ENCODE results near the gene COQ10B.
"Not testable (repeated sequence)": the region's sequence is repeated elsewhere in the genome, so short reads cannot be mapped to it uniquely, and the experiment has no call there.

COQ10B gene

DNA sequence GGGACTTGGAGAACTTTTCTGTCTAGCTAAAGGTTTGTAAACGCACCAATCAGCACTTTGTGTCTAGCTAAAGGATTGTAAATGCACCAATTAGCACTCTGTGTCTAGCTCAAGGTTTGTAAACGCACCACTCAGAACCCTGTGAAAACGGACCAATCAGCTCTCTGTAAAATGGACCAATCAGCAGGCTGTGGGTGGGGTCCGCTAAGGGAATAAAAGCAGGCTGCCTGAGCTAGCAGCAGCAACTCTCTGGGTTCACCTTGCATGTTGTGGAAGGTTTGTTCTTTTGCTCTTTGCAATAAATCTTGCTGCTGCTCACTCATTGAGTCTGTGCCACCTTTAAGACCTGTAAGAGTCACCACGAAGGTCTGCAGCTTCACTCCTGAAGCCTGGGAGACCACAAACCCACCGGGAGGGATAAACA is 2.4 kb upstream of the COQ10B start:
- DNase-seq (ENCODE audit: low read depth), result not testable (repeated sequence)

DNA sequence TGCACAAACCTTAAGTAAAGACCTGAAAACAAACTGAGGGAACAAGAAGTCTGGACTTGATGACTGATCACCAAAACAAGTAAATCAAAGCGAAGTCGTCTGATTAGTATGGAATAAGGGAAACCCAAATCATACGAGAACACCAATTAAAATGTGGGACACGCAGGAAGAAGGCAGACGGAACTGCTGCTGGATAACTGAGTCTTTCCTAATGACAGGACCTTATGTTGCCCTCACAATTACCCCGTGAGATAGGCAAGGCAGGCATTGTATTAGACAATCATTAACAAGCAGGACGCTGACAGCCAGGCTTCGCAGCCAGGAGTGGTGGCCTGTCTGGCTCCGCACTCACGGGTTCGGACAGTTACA is 614 bp upstream of the COQ10B start:
- DNase-seq (ENCODE audit: low read depth), result no peak

DNA sequence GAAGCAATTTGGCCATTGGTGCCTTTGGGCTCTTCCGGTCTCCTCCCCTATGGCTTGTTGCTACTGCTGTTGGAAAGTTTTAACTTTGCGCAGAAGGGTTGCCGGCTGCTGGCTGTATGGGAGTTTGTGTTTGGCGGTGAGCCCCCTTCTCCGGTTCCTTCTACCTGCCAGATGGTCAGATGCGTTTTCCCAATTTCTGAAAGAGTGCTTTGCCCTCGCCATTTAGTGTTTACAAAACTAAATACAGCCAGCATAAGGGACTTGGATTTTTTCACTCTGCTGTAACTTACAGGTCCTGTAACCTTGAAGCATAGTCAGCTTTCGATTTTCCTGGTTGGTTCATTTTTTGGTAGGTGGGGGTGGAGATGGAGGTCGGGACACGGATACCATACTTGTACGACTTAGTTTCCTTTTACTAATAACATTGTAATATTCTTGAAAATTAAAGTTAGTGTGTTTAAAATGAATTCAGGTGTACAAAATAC is 604 bp downstream of the COQ10B start:
- no peak for DNase-seq (ENCODE audit: low read depth)

DNA sequence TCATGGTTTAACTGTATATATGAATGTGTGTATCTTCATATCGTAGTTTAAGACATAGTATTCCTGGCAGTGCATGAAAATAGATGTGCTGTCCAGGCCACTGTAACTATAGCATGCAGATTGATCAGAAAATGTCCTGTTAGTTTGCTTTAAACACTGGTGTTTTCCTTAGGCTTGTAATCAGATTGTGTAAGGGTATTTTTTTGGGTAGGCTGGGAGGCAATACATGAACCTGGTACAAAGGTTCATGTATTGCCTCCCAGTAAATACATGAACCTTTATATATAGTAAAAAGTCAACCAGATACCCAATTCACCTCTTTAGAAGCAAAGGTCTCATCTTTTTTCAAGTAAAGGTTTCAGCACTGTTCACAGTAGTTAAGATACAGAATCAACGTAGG is 1.6 kb downstream of the COQ10B start:
- DNase-seq (ENCODE audit: low read depth), result no peak

DNA sequence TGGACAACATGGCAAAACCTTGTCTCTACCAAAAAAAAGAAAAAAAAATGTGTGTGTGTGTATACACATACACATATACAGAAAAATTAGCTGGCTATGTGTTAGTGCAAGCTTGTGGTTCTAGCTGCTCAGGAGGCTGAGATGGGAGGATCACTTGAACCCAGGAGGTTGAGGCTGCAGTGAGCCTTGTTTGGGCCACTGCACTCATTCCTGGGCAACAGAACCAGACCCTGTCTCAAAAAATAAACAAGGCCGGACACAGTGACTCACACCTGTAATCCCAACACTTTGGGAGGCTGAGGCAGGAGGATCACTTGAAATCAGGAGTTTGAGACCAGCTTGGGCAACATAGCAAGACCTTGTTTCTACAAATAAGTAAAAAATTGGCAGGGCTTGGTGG is 2.1 kb downstream of the COQ10B start:
- DNase-seq (ENCODE audit: low read depth), result no peak

DNA sequence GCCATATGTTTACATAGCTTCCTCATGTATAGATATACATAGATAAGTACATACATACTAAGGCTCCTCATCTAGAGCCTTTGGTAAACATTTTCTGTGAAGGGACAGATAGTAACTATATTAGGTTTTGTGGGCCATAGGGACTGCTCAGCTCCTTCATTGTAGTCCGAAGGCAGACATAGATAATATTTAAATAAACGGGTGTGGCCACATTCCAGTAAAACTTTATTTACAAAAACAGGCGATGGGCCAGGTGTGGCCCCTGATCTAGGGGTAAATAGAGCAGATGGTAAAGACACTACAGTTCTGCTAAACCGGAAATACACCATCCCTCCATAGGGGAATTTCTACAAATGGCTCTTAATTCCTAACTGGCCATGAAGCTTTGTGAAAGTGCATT is 7.3 kb downstream of the COQ10B start:
- DNase-seq (ENCODE audit: low read depth), result no peak

DNA sequence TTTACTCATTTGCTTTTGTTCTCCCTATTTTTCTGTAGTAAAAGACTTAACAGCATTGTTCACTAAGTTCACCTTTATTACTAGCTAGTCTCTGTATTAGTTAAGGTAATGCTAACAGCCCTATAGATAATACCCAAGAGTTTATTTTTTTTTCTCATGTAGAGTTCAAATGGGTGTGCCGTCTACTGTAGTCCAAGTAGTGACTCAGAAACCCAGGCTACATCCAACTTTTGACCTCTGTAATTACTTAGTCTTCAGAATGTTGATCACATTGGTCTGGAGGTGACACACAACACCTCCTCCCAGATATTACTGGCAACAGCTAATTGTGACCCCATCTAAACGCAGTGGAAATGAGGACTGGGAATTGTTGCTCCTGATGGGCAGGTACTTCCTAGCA is 7.7 kb downstream of the COQ10B start:
- DNase-seq (ENCODE audit: low read depth), result no peak

DNA sequence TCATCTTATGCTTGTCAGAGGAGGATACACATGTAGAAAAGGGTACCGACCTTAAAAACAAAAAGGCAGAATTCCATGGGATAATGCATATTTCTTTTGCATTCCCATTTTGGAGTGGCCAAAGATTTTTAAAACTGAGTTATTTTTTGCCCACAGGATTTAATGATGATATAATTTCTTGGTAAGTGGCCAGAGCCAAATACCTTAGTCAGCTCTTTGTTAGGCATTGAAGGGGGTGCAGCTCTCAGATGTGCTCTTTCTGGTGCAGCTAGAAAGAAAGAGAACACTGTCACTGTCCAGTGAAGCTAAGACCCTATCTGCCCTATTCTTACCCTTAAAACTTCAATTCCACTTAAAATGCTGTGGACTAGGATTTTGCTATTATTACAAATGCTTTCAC is 10.8 kb downstream of the COQ10B start:
- DNase-seq (ENCODE audit: low read depth), result no peak

DNA sequence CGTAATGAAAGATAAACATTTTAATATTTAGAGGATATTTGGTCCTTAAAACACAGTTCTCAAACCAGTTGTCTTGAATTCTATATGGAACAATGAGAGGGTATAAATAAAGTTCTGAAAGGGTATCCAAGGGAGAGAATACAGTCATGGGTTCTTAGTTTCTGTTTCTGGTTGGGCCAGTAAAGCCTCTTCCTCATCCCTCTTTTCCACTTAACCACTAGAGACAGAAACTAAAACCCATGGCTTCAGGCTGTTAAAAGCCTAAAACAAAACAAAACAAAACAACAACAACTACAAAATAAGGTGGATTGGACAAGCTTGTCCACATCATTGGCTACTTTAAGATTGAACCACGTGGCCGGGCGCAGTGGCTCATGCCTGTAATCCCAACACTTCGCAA is 18.8 kb downstream of the COQ10B start:
- DNase-seq (ENCODE audit: low read depth), result no peak

DNA sequence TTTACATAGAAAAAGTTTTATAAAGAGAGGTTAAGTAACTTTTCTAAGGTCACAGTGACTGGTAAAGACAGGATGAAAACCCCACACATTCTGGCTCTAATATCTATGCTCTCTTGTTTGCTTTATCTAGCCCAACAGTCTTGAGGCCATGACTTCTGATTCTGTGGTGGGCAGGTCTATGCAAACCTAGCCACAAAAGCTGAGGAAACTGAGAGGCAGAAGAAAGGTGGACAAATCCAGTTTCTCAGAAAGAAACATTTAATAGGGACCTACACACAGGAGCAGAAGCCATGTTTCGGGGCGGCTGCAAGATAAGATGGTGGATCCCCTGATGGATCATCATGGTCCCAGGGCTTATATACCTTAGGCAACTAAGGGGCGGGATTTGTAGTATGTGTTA is 24.4 kb downstream of the COQ10B start:
- DNase-seq (ENCODE audit: low read depth), result no peak

DNA sequence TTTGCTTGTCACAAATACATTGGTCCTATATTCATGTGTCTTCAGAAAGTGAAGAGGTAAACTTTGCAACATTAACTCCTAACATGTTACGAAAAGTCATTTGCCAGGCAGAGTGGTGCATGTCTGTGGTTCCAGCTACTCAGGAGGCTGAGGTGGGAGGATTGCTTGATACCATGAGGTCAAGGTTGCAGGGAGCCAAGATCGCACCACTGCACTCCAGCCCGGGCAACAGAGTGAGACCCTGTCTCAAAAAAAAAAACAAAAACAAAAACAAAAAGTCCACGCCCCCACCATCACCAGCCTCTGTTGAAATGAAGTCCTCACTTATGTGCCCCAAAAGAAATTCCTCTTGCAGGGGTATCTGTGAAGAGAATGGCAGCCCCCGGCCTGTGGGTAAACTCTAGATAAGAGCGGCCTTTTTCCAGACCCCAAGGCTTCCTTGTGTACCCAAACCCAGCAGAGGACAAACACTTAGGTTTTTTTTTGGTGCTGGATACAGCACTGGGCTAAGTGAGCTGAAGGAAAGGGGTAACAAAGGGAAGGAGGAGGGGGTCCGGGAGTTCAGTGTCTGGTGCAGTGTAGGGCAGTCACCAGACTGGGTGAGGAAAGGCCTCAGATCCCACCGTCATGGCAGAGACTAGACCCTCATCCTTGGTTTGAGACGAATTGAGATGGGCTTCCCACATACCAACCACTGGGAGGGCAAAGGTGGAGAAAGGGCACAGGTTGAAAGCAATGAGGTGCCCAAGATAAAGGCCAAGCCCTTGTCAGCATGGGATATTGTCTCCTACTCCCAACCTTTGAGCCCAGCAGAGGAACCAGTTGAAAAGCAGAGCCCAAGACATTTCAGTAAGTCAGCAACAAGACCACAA is 27.0 kb downstream of the COQ10B start:
- DNase-seq (ENCODE audit: low read depth), result no peak

DNA sequence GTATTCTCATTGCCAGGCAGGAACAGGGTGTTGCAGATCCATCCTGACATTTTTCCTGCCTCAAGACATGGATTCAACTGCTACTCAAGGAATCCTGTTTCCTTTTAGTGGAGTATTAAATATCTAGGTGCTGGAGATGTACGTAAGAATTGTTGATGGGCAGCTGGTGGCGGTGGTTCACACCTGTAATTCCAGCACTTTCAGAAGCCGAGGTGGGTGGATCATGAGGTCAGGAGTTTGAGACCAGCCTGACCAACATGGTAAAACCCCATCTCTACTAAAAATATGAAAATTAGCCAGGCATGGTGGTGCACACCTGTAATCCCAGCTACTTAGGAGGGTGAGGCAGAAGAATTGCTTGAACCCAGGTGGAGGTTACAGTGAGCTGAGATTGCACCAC is 30.9 kb downstream of the COQ10B start:
- DNase-seq (ENCODE audit: low read depth), result not testable (repeated sequence)

DNA sequence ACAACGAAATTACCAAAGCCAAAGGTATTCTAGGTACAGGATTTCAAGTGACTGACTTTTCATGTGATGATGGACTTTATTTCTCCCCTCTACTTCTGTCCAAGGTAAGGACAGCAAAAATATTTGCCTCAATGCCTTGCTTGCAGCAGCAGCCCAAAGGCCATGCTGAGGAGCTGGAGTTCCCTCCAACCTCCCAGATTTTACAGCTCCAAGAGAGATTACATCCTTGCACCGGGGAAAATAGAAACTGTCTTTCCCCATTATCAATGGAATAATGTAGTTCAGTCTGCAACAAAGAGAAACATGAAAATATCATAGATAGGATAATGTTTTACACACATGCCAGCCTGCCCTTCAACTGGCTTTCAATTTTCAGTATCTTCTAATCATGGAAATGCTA is 32.8 kb downstream of the COQ10B start:
- DNase-seq (ENCODE audit: low read depth), result no peak

DNA sequence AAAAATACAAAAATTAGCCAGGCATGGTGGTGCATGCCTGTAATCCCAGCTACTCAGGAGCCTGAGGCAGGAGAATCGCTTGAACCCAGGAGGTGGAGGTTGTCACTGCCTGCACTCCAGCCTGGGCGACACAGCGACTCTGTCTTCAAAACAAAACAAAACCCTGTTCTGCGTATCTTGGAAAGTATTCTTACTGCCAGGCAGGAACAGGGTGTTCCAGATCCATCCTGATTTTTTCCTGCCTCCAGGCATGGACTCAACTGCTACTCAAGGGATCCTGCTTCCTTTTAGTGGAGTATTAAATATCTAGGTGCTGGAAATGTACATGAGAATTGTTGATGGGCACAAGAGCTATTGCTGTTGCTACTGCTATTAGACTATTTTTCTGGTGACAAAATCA is 34.0 kb downstream of the COQ10B start:
- DNase-seq (ENCODE audit: low read depth), result no peak

DNA sequence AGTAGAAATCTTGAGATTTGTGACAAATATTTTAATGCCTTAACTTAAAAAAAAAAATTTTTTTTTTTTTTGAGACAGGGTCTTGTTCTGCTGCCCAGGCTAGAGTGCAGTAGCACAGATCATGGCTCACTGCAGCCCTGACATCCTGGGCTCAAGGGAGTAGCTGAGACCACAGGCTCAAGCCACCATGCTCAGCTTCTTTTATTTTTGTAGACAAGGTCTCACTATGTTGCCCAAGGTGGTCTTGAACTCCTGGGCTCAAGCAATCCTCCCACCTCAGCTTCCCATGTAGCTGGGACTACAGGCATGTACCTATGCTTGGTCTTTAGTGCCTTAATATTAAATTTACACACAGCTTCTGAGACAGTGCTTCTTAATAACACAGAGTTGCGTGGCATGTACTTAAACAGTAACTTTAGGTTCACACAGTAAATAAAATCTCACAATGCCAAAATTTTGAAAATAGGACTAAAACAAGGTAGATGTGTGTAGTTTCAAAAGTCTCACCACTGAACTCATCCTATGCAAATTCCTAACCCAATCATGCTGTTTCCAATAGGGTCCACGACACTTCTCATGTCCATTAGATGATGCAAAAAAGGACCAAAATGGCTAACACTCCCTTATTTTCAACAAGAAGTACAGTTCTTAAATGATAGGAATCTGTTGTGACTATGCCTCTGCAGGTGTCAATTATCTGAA is 42.2 kb downstream of the COQ10B start:
- DNase-seq (ENCODE audit: low read depth), result no peak

DNA sequence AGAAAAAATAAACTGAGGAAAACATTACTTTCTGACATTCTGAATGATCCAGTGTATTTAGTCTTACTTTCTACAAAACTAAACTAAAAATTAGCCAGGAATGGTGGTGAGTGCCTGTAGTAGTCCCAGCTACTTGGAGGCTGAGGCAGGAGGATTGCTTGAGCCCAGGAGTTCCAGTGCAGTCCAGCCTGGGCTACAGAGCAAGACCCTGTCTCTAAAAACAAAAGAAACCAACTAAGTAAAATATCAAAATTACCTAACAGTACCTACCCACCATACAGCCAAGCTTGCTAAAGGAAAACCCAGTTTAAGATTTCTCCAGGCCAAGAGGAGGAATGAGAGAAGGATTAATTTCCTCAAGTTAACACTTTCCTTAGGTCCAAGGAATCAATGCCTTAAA is 43.3 kb downstream of the COQ10B start:
- DNase-seq (ENCODE audit: low read depth), result no peak

DNA sequence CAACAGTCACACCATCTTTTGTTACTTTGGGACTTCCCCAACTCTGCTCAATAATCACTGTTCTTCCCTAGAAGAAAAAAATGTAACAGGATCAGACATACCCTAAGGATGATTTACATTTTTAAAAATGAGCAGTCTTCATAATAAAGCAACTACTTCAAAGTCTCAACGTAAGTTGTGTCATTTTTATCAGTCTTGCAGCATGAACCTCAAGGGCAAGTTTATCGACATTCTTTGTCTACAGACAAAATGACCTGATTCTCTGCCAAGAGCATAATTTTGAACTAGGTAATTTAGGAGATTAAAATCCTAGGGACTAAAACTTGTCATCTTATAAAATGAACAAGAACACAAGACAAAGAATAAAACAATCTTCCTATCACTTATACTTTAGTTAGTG is 44.0 kb downstream of the COQ10B start:
- DNase-seq (ENCODE audit: low read depth), result no peak

DNA sequence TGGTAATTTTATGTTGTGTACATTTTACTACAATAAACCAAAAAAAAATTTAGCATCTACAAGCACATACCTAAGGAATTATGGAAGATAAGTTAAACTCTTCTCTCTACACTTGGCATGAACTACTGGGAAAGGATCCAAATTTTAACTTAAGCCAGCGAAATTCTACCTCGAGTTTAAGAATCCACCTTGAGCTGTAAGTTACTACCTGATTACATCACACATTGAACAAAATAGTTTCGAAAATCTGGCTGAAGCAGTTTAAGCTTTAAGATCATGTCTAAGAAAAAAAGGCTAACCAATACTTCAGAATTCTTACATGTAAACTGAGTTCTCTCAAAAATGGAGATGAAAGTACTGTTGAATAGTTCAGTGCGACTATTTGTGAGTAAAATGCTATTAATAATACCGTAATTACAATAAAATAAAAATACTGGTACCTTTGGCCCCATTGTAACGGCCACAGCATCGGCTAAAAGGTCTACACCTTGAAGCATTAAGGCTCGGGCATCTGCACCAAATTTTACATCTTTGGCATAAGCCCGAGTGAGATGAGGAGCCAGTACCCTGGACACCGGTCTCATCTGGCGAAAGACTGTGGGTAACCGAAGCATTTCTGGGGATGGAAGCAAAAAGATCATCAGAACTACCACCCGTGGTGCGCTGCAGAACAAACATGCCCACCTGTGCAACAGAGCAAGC is 45.0 kb downstream of the COQ10B start:
- no peak for DNase-seq (ENCODE audit: low read depth)

DNA sequence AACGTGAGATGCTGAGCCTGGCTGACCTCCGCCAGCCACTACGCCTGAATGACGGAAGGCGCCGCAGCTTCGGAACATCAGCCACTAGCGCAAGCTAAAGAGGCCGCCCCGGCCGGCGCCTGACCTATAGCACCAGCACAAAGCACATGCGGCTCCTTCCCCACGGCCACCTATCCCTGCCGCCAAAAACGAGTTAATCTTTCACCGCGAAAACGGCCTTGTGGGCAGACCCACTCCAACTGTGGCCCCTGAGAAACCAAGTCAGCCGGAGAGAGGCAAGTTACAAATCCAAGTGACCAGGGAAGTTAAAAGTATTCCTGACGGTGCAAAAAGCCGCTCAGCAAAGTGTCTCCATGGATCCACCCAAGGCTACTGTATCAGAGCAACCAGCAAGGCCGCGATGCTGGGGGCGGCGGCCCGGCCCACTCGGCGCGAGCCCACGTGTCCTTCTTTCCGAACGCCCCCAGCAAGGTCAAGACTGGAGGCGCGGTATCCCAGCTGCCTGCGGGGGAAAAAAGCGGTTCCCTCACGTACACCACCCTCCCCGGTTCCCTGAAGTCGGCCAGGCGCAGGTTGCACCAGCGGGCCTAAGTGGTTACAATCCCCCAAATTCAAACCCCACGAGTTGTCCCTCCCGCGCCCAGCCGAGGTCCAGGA is 45.7 kb downstream of the COQ10B start:
- DNase-seq (ENCODE audit: low read depth), result peak; percentile 24

DNA sequence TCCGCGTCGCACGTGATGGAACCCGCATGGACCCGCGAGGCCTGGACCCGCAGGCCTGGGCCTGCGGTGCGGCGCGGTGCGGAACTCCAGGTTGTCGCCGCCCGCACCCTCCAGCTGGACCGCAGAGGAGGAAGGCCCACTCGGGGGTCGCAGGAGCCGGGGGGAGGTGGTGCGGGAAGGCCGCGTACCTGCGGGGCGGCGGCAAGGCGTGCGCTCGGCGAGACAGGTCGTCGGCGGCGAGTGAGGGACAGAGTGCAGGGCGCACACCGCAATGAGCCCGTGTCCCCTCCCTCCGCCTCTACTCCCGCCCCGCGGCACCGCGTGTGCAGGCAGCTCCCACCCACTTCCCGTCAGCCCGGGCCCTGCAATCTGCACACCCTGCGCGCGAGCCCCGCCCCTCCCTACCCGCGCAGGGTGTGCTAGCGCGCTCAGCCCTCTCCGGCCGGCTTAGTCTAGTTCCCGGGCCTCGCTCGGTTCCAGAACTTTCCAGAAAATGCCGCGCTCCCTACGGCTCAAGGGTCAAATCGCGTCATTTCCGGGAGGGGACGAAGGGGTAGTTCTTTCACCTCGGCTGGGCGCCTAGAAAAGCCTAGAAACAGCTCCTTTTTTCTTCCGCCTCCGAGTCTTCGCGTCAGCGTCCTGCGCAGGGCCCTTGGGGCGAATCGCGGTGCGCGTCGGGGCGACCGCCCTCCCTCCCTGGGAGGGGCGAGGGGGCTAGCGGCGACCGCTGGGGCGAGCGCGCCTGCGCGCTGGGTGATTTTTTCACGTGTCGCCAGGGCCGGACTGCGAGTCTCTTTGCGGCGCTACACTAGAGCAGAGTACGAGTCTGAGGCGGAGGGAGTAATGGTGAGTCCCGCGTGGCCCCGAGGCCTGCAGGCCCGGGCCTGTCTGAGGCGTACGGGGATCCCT is 46.5 kb downstream of the COQ10B start, which contains the start of the genes HSPD1 and HSPE1:
TSS of gene HSPD1 (minus strand) at position 247 of the 909 bp plus-strand sequence. CDS start 992 bp downstream, outside the sequence.
TSS of gene HSPE1 (plus strand) at position 786 of the 909 bp plus-strand sequence. CDS start at position 844, 58 bp downstream.
- peak; percentile 96 for DNase-seq (ENCODE audit: low read depth)
